Endothelial cell of umbilical vein (primary cell): Measurements from ENCODE around the gene VSIR. TPM values are rescaled to one million over a fixed set of nuclear protein-coding genes. Genes with fewer than 3 reads are reported as not detected.

ENCODE experiments used
- BruUV-seq: library from RNA; stranded (reverse); fragments of 400-500 nt; replicated peaks from 2 replicates; lab custom pipeline; 2021; lab: Mats Ljungman, UMichigan
- CTCF ChIA-PET: fragments of 300-600, 350-600 bp; sonication (Branson Sonifier 250); formaldehyde crosslinking; loops from one replicate; lab custom pipeline; 2021; ENCODE audit warnings: antibody characterized with exemption, inconsistent platforms; lab: Charles Lee
- POLR2A ChIA-PET: fragments of 300-600, 350-600 bp; sonication (Branson Sonifier 250); formaldehyde crosslinking; loops from one replicate; lab custom pipeline; 2021; ENCODE audit warnings: antibody characterized with exemption, inconsistent platforms; lab: Charles Lee
- DNase-seq: peaks from one replicate; pipeline ENCODE4 v3.0.0-alpha.2; 2011; ENCODE audit warnings: low read depth, low spot score
- FAIRE-seq: peaks from 2 replicates; lab custom pipeline; 2011; peaks lifted over from hg19 to GRCh38; lab: Jason Lieb, UNC
- H2AFZ ChIP-seq: 2 replicates; pipeline ENCODE4 v1.6.0; 2012; ENCODE audit warnings: low read depth, low read length, control low read depth, inconsistent platforms
- H3K27ac ChIP-seq: 2 replicates; pipeline ENCODE4 v1.5.1; 2011; ENCODE audit warnings: low read depth, mild to moderate bottlenecking, control low read depth, low read length, moderate library complexity; ENCODE audit not compliant: insufficient read depth
- H3K27me3 ChIP-seq, 2 experiments: 2 replicates each; pipeline versions ENCODE4 v1.6.0 to v1.6.1; 2011; ENCODE audit warnings: low read length in 2 of 2, mixed read lengths in 1 of 2; ENCODE audit not compliant: control insufficient read depth in 2 of 2, insufficient read depth in 2 of 2
- H3K36me3 ChIP-seq, 2 experiments: 2 replicates in 1 of 2; 3 replicates in 1 of 2; pipeline ENCODE4 v1.5.1; 2011; ENCODE audit warnings: low read length in 2 of 2, mild to moderate bottlenecking in 1 of 2, moderate library complexity in 1 of 2; ENCODE audit not compliant: control insufficient read depth in 2 of 2, insufficient read depth in 2 of 2; ENCODE audit errors: extremely low read depth in 1 of 2
- H3K4me1 ChIP-seq: 3 replicates; pipeline ENCODE4 v1.5.1; 2011; ENCODE audit warnings: mild to moderate bottlenecking, low read length; ENCODE audit not compliant: control insufficient read depth, insufficient read depth; ENCODE audit errors: extremely low read depth
- H3K4me2 ChIP-seq: 2 replicates; pipeline ENCODE4 v1.6.1; 2011; ENCODE audit warnings: low read length, control low read depth, mixed read lengths; ENCODE audit not compliant: insufficient read depth
- H3K4me3 ChIP-seq, 3 experiments: fragments of 200-600 bp in 1 of 3; sonication (generic), shearing (Covaris generic) in 1 of 3; replicated peaks in 1 of 3; 2 replicates each; pipeline ENCODE4 v1.5.1; 2011 to 2016; ENCODE audit warnings: control low read depth in 3 of 3, low read length in 3 of 3, mild to moderate bottlenecking in 2 of 3, inconsistent platforms in 1 of 3, low read depth in 1 of 3, moderate library complexity in 1 of 3; ENCODE audit not compliant: insufficient read depth in 1 of 3
- H3K79me2 ChIP-seq: 2 replicates; pipeline ENCODE4 v1.6.0; 2012; ENCODE audit warnings: low read length, inconsistent platforms; ENCODE audit not compliant: control insufficient read depth, insufficient read depth
- H3K9ac ChIP-seq: replicated peaks from 2 replicates; pipeline ENCODE3; 2011; ENCODE audit warnings: low read length, control low read depth; ENCODE audit not compliant: insufficient read depth; ENCODE audit errors: extremely low read depth
- H3K9me1 ChIP-seq: replicated peaks from 3 replicates; pipeline ENCODE4 v1.6.0; 2011; ENCODE audit warnings: mild to moderate bottlenecking, low read length; ENCODE audit not compliant: control insufficient read depth, insufficient read depth; ENCODE audit errors: extremely low read depth
- H3K9me3 ChIP-seq: replicated peaks from 2 replicates; pipeline ENCODE4 v1.5.1; 2012; ENCODE audit warnings: low read length, inconsistent platforms; ENCODE audit not compliant: control insufficient read depth, insufficient read depth
- H4K20me1 ChIP-seq: replicated peaks from 2 replicates; pipeline ENCODE3; 2011; ENCODE audit warnings: mild to moderate bottlenecking, low read length; ENCODE audit not compliant: control insufficient read depth, insufficient read depth; ENCODE audit errors: extremely low read depth
- CTCF ChIP-seq, 2 donors: IDR thresholded peaks; 1 replicate in 1 of 2; 2 replicates in 1 of 2; pipeline ENCODE4 v1.5.1; 2011; ENCODE audit warnings: low read length in 2 of 2, mild to moderate bottlenecking in 2 of 2, moderate library complexity in 2 of 2, control low read depth in 1 of 2, inconsistent platforms in 1 of 2, low read depth in 1 of 2; ENCODE audit not compliant: insufficient read depth in 1 of 2; ENCODE audit errors: extremely low read depth in 1 of 2
- EZH2 ChIP-seq: IDR thresholded peaks from 2 replicates; pipeline ENCODE4 v1.6.1; 2012; ENCODE audit warnings: borderline replicate concordance, low read depth, mild to moderate bottlenecking, moderate library complexity, low read length, inconsistent platforms; ENCODE audit not compliant: severe bottlenecking
- FOS ChIP-seq: IDR thresholded peaks from 2 replicates; pipeline ENCODE4 v1.6.1; 2011; ENCODE audit warnings: mild to moderate bottlenecking, low read length, moderate library complexity, borderline replicate concordance; ENCODE audit not compliant: insufficient read depth
- GATA2 ChIP-seq: IDR thresholded peaks from 2 replicates; pipeline ENCODE4 v1.7.0; 2011; ENCODE audit warnings: low read depth, mild to moderate bottlenecking, moderate library complexity, mixed read lengths, low read length; ENCODE audit not compliant: insufficient read length, insufficient read depth
- JUN ChIP-seq: IDR thresholded peaks from 2 replicates; pipeline ENCODE4 v1.6.1; 2011; ENCODE audit warnings: borderline replicate concordance, low read depth; ENCODE audit not compliant: insufficient read length, insufficient read depth
- MAX ChIP-seq: IDR thresholded peaks from 2 replicates; pipeline ENCODE4 v1.6.1; 2011; ENCODE audit not compliant: insufficient read depth, insufficient read length
- MYC ChIP-seq: IDR thresholded peaks from one replicate; pipeline ENCODE4 v1.6.1; 2011; ENCODE audit warnings: mild to moderate bottlenecking, low read depth, low read length
- POLR2A ChIP-seq: IDR thresholded peaks from 2 replicates; pipeline ENCODE4 v1.6.1; 2012; ENCODE audit warnings: low read depth, mild to moderate bottlenecking, control low read depth, low read length
- dilution Hi-C: fragments of 300-500 bp; cut with MboI; formaldehyde crosslinking; loops from one replicate; pipeline ENCODE4 v1.15.0; 2019; ENCODE audit warnings: low sequenced_read_pairs; ENCODE audit not compliant: extremely low pct_ligation_motif_present
- intact Hi-C: fragments of 100-400 bp; cut with micrococcal nuclease; formaldehyde crosslinking; loops from one replicate; pipeline ENCODE4 v1.10.0; 2022
- polyA plus RNA-seq, 4 experiments: library from polyadenylated mRNA; depleted of rRNA in 3 of 4; stranded (reverse) in 3 of 4; unstranded in 1 of 4; fragments of >200 nt; gene quantifications; 2 replicates each; pipeline versions ENCODE4 v1.2.1 to v1.2.3, GENCODE V29; 2011 to 2012; ENCODE audit warnings: missing spikeins in 1 of 4
- total RNA-seq: library from RNA; stranded (reverse); gene quantifications from 2 replicates; pipeline ENCODE4 v1.2.3, GENCODE V29; 2021

Gene VSIR
- total and polyA plus RNA-seq, 2 donors (not counting 3 experiments of a cell fraction or from before 2014, with no cell fraction given) = 4.9 to 6.3 TPM

GRCh38 chr10:71815515-71816130, 42.3 kb upstream of the VSIR start:
- H2AFZ ChIP-seq = no peak overlapping the region
- intact Hi-C loops = no loop called here
- BruUV-seq = no TSS peak
- ChIA-PET POLR2A (no interaction called here), CTCF (interaction anchor here (4.7 kb wide), 1 partner anchor 81 kb away, joined by 28 read pairs; no protein-coding TSS in a partner anchor)
- no peak overlapping the region for H3K4me3 ChIP-seq
- no peaks in the 10 kb centered on the region for H4K20me1 ChIP-seq
- H3K4me1 ChIP-seq = no peaks in the 10 kb centered on the region
- no peak overlapping the region for H3K9ac ChIP-seq
- no peaks in the 10 kb centered on the region for H3K27me3 ChIP-seq
- TF ChIP-seq GATA2 = no peak
- TF ChIP-seq MYC = no peak
- TF ChIP-seq FOS = no peak
- no peak for TF ChIP-seq JUN
- TF ChIP-seq CTCF (IDR thresholded peaks at IDR 0.05; ENCODE audit: extremely low read depth in 1 of 2, insufficient read depth in 1 of 2, low read depth in 1 of 2, low read length in 2 of 2) = no peak
- TF ChIP-seq MAX = no peak
- TF ChIP-seq POLR2A = no peak
- no peak for TF ChIP-seq EZH2
- H3K79me2 ChIP-seq = no peaks in the 10 kb centered on the region
- DNase-seq (no peak), FAIRE-seq (no peak)
- peaks cover 10 to 47% of the 10 kb centered on the region in 2 experiments for H3K36me3 ChIP-seq
- H3K27ac ChIP-seq = no peak overlapping the region
- no peaks in the 10 kb centered on the region for H3K9me1 ChIP-seq
- H3K4me2 ChIP-seq = no peak overlapping the region
- dilution Hi-C loops = no loop called here
- no peaks in the 10 kb centered on the region for H3K9me3 ChIP-seq
